ENCODE measurements around the gene SIPA1.
"Not testable (repeated sequence)": the region's sequence is repeated elsewhere in the genome, so short reads cannot be mapped to it uniquely, and the experiment has no call there.

The SIPA1 gene

DNA sequence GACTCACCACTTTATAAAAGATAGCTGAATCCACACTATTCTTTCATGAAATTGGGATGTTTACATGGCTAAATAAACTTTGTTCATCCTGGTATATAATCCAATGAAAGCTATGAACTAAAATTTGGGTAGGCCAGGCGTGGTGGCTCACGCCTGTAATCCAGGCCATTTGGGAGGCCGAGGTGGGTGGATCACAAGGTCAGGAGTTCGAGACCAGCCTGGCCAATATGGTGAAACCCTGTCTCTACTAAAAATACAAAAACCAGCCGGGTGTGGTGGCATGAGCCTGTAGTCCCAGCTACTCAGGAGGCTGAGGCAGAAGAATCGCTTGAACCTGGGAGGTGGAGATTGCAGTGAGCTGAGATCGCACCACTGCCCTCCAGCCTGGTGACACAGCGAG lies 53.9 kb downstream of the SIPA1 start:
- not testable (repeated sequence) for H3K27me3 ChIP-seq (ENCODE audit: insufficient read depth, low read length); H3K9me3 ChIP-seq (ENCODE audit: low read length); H3K4me1 ChIP-seq (ENCODE audit: insufficient read depth, low read length); H3K4me3 ChIP-seq (ENCODE audit: low read length); H3K36me3 ChIP-seq (ENCODE audit: insufficient read depth, low read length); H2AFZ ChIP-seq (ENCODE audit: low read depth, low read length)

DNA sequence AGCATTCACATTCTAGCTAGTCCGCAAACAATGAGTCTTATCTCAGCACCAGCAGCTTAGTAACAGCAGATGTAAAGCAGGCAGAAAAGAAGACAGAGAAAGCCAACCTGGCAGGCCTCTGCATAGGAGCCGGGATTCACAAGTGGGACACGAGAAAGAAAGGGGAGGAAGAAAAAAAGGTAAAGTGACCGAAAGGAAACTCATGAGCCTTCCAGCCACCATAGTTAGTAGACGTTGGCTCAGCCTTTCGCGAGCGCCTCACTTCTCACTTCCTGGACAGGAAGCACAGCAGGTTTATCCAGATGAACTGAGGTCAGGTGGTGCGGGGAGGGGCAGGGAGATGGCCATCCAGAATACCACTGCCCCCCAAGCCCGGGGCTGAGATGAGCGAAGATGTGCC lies 54.5 kb downstream of the SIPA1 start:
- Histone ChIP-seq H3K36me3 (ENCODE audit: insufficient read depth, low read length) (no peaks in the 10 kb centered on the region), H2AFZ (ENCODE audit: low read depth, low read length) (no peak overlapping the region), H3K4me3 (ENCODE audit: low read length) (no peak overlapping the region), H3K27me3 (ENCODE audit: insufficient read depth, low read length) (peaks cover 4% of the 10 kb centered on the region), H3K4me1 (ENCODE audit: insufficient read depth, low read length) (peaks cover 4% of the 10 kb centered on the region), H3K9me3 (ENCODE audit: low read length) (no peaks in the 10 kb centered on the region)

DNA sequence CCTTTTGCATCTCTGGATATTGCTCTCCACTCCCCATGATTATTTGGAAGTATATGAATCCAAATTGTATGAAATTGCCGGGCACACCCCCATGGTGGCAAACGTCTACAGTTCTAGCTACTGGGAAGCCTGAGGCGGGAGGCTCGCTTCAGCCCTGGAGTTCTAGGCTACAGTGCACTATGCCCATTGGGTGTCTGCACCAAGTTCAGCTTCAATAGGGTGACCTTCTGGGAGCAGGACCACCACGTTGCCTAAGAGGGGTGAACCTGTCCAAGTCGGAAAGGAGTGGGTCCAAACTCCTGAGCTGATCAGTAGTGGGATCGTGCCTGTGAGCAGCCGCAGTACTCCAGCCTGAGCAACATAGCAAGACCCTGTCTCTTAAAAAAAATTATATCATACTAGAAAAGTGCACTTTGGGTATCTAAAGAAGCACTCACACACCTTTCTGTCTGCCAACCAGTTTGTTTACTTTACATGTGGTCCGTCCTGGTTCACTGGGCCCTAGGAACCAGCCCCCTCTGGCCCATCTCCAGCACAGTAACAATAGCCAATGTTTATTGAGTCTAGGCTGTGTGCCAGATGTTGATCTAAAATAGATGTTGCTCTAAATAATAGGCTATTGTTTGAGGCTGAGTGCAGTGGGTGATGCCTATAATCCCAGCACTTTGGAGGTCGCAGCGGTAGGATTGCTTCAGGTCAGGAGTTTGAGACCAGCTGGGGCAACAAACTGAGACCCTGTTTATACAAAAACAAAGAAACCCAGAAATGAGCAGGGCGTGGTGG lies 57.7 kb downstream of the SIPA1 start:
- Histone ChIP-seq H3K4me1 (ENCODE audit: insufficient read depth, low read length) (peaks cover 4% of the 10 kb centered on the region), H2AFZ (ENCODE audit: low read depth, low read length) (no peak overlapping the region), H3K27me3 (ENCODE audit: insufficient read depth, low read length) (peaks cover 4% of the 10 kb centered on the region), H3K36me3 (ENCODE audit: insufficient read depth, low read length) (no peaks in the 10 kb centered on the region), H3K9me3 (ENCODE audit: low read length) (peaks cover 6% of the 10 kb centered on the region), H3K4me3 (ENCODE audit: low read length) (no peak overlapping the region)

DNA sequence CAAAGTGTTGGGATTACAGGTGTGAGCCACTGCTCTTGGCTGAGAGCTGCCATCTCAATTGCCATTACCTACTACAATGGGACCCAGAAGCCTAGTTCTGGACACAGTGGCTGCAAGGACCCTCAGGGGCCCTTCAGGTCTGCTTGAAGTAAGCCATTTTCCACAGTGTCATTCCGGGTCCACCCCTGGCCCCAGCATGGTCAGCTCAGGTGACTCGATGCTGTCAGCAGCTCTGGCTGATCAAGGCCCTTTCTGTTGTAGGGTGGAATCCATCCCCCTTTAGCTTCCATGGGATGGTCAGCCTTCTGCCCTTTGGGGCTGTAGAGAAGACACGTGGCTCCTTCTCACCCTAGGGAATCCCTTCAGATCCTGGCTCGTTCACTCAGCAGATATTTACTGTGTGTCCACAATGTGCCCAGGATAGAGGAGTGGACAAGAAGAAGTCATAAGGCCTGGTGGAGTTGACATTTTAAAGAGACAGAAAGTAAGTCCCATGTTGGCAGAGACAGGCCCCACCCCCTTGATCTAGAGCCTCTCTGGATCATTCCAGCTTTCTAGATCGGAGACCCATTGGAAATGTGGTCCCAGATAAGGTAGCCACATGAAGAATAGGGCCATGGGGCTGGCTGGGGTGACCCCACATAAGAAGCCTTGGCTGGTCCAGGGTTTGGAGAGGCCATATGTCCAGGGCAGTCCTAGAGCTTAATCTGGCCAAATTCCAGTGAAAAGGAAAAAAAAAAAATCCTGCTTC lies 59.1 kb downstream of the SIPA1 start:
- Histone ChIP-seq H3K36me3 (ENCODE audit: insufficient read depth, low read length) (no peaks in the 10 kb centered on the region), H3K9me3 (ENCODE audit: low read length) (peaks cover 6% of the 10 kb centered on the region), H2AFZ (ENCODE audit: low read depth, low read length) (no peak overlapping the region), H3K4me3 (ENCODE audit: low read length) (no peak overlapping the region), H3K4me1 (ENCODE audit: insufficient read depth, low read length) (peaks cover 4% of the 10 kb centered on the region), H3K27me3 (ENCODE audit: insufficient read depth, low read length) (peaks cover 4% of the 10 kb centered on the region)

DNA sequence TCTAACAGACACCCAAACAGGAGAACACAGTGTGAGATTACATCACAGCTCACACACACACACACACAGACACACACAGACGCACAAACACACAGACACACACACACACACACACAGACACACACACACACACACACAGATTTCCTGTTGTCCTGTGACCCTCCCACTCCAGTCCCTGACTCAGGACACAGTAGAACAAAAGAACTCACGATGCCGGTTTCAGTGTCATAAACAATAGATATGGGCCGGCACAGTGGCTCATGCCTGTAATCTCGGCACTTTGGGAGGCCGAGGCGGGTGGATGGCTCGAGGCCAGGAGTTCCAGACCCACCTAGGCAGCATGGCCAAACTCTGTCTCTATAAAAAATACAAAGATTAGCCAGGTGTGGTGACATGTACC lies 60.3 kb downstream of the SIPA1 start:
- Histone ChIP-seq H2AFZ (ENCODE audit: low read depth, low read length) (no peak overlapping the region), H3K9me3 (ENCODE audit: low read length) (peaks cover 6% of the 10 kb centered on the region), H3K36me3 (ENCODE audit: insufficient read depth, low read length) (no peaks in the 10 kb centered on the region), H3K4me3 (ENCODE audit: low read length) (no peak overlapping the region), H3K4me1 (ENCODE audit: insufficient read depth, low read length) (peaks cover 4% of the 10 kb centered on the region), H3K27me3 (ENCODE audit: insufficient read depth, low read length) (peaks cover 4% of the 10 kb centered on the region)

DNA sequence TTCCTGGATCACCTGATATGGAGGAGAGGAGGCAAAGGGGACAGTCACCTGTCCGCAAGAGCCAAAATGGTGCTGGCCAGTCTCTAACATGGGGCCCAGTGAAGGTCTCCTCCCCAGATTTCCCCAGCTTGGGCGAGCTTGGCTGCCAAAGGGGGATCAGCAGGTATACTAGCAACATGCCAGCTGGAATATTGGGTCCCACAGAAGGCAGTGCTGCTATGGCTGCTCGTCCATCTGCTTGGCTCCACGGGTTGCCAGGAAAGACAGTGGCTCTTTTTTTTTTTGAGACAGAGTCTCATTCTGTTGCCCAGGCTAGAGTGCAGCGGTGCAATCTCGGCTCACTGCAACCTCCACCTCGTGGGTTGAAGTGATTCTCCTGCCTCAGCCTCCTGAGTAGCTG lies 61.4 kb downstream of the SIPA1 start:
- H3K36me3 ChIP-seq (ENCODE audit: insufficient read depth, low read length): no peaks in the 10 kb centered on the region
- no peak overlapping the region for H2AFZ ChIP-seq (ENCODE audit: low read depth, low read length)
- no peaks in the 10 kb centered on the region for H3K4me1 ChIP-seq (ENCODE audit: insufficient read depth, low read length)
- H3K9me3 ChIP-seq (ENCODE audit: low read length): peaks cover 6% of the 10 kb centered on the region
- H3K4me3 ChIP-seq (ENCODE audit: low read length): no peak overlapping the region
- H3K27me3 ChIP-seq (ENCODE audit: insufficient read depth, low read length): no peaks in the 10 kb centered on the region

DNA sequence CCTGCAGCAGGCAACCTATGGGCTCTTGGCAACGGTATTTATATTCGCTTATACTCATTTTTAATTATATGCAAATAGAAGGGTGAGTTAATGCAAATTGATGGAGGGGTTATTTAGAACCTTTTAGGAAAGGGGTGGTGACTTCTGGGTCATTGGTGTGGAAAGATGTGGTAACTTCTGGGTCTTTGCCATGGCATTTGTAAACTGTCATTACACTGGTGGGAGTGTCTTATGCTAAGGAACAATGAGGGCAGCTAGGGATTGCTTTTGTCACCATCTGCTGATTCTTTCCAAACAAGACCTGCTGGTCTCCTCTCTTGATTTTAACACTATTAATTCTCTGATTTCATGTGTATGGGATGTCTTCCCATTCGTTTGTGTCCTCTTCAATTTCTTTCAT lies 62.5 kb downstream of the SIPA1 start:
- no peak overlapping the region for H3K4me3 ChIP-seq (ENCODE audit: low read length)

More for the DNA sequence above, 62.5 kb downstream of the SIPA1 start:
- Histone ChIP-seq H3K27me3 (ENCODE audit: insufficient read depth, low read length) (no peaks in the 10 kb centered on the region), H3K36me3 (ENCODE audit: insufficient read depth, low read length) (no peaks in the 10 kb centered on the region), H3K9me3 (ENCODE audit: low read length) (peaks cover 6% of the 10 kb centered on the region), H3K4me1 (ENCODE audit: insufficient read depth, low read length) (no peaks in the 10 kb centered on the region), H2AFZ (ENCODE audit: low read depth, low read length) (no peak overlapping the region)

Data from neuron (in vitro differentiated cells).